ENCODE data around the gene CCDC15.

GRCh38 chr11:125053167-125053566, 99.2 kb downstream of the CCDC15 start:
- TF ChIP-seq, protein P1, sequence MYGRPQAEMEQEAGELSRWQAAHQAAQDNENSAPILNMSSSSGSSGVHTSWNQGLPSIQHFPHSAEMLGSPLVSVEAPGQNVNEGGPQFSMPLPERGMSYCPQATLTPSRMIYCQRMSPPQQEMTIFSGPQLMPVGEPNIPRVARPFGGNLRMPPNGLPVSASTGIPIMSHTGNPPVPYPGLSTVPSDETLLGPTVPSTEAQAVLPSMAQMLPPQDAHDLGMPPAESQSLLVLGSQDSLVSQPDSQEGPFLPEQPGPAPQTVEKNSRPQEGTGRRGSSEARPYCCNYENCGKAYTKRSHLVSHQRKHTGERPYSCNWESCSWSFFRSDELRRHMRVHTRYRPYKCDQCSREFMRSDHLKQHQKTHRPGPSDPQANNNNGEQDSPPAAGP (tag by site-specific recombination; IDR thresholded peaks at IDR 0.05) = no peak
- TF ChIP-seq ZNF785 (tag by site-specific recombination; IDR thresholded peaks at IDR 0.05) (no peak), ZBTB21 (tag by site-specific recombination; IDR thresholded peaks at IDR 0.05) (no peak), HOXA7 (CRISPR knock-in tag; IDR thresholded peaks at IDR 0.05; ENCODE audit: borderline replicate concordance) (no peak), ZFP41 (tag by site-specific recombination; IDR thresholded peaks at IDR 0.05; ENCODE audit: borderline replicate concordance) (no peak), ZNF521 (tag by site-specific recombination; IDR thresholded peaks at IDR 0.05) (no peak), ZNF274 (IDR thresholded peaks at IDR 0.05; ENCODE audit: low read length) (no peak), ZNF274 (tag by site-specific recombination; IDR thresholded peaks at IDR 0.05; ENCODE audit: borderline replicate concordance) (no peak)
- TF ChIP-seq, protein P2, sequence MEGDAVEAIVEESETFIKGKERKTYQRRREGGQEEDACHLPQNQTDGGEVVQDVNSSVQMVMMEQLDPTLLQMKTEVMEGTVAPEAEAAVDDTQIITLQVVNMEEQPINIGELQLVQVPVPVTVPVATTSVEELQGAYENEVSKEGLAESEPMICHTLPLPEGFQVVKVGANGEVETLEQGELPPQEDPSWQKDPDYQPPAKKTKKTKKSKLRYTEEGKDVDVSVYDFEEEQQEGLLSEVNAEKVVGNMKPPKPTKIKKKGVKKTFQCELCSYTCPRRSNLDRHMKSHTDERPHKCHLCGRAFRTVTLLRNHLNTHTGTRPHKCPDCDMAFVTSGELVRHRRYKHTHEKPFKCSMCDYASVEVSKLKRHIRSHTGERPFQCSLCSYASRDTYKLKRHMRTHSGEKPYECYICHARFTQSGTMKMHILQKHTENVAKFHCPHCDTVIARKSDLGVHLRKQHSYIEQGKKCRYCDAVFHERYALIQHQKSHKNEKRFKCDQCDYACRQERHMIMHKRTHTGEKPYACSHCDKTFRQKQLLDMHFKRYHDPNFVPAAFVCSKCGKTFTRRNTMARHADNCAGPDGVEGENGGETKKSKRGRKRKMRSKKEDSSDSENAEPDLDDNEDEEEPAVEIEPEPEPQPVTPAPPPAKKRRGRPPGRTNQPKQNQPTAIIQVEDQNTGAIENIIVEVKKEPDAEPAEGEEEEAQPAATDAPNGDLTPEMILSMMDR (tag by site-specific recombination; IDR thresholded peaks at IDR 0.05) = no peak

Data from HEK293 (cell line).